Frontal cortex (tissue), 4 donors: ENCODE data around the gene MCF2L2. TPM values are rescaled to one million over a fixed set of nuclear protein-coding genes. Genes with fewer than 3 reads are reported as not detected.
A peak's percentile ranks its signal among the peaks of the same experiment; 100 is the strongest.
"Not testable (repeated sequence)": the region's sequence is repeated elsewhere in the genome, so short reads cannot be mapped to it uniquely, and the experiment has no call there.

Experiments used
- DNase-seq, 2 donors: peaks; one replicate each; pipeline ENCODE4 v3.0.0; 2012; ENCODE audit warnings: low spot score in 2 of 2
- FAIRE-seq: peaks from 2 replicates; lab custom pipeline; 2012; peaks lifted over from hg19 to GRCh38; lab: Jason Lieb, UNC
- total RNA-seq: library from RNA; depleted of rRNA; stranded (reverse); fragments of >200 nt; gene quantifications from one replicate; pipeline ENCODE4 v1.2.3, GENCODE V29; 2014
- donor health status: control.
- donor health status: control.
- donor health status: control.

Gene MCF2L2
- total RNA-seq, 1 donor from 2014 or later: 42.0 TPM

GRCh38 chr3:183254487-183255347 is 173.7 kb downstream of the MCF2L2 start:
- FAIRE-seq (no peak), DNase-seq (no peak)

- DNase-seq (peak; percentile 43 to 46), FAIRE-seq (no peak)
Observed at GRCh38 chr3:183253528-183254486, 174.6 kb downstream of the MCF2L2 start.

GRCh38 chr3:183252973-183253527 is 175.4 kb downstream of the MCF2L2 start, which contains the start of gene B3GNT5:
Gene B3GNT5, plus strand, starts transcription at chr3:183253253. Its CDS starts 16,546 bp downstream, at chr3:183269799.
- FAIRE-seq (no peak), DNase-seq (no peak)

GRCh38 chr3:183252118-183252782 is 176.2 kb downstream of the MCF2L2 start:
- FAIRE-seq: no peak
- DNase-seq: no peak

GRCh38 chr3:183249006-183249718 is 179.3 kb downstream of the MCF2L2 start:
- FAIRE-seq: no peak
- no peak for DNase-seq

GRCh38 chr3:183247011-183247589 is 181.3 kb downstream of the MCF2L2 start:
- DNase-seq: no peak
- FAIRE-seq: no peak

- no peak for DNase-seq
- no peak for FAIRE-seq
Observed at GRCh38 chr3:183244981-183245476, 183.4 kb downstream of the MCF2L2 start.

GRCh38 chr3:183244219-183244618 is 184.2 kb downstream of the MCF2L2 start:
- FAIRE-seq (no peak), DNase-seq (no peak)

GRCh38 chr3:183242431-183242830 is 186.0 kb downstream of the MCF2L2 start:
- no peak for FAIRE-seq

GRCh38 chr3:183239046-183239445 is 189.4 kb downstream of the MCF2L2 start:
- FAIRE-seq: no peak

More at GRCh38 chr3:183242431-183242830, 186.0 kb downstream of the MCF2L2 start:
- no peak for DNase-seq

GRCh38 chr3:183233966-183234365 is 194.5 kb downstream of the MCF2L2 start:
- FAIRE-seq (no peak), DNase-seq (peak in 1 of 2 donors; percentile 24)

More at GRCh38 chr3:183239046-183239445, 189.4 kb downstream of the MCF2L2 start:
- no peak for DNase-seq

- no peak for DNase-seq
- no peak for FAIRE-seq
Observed at GRCh38 chr3:183230826-183231225, 197.6 kb downstream of the MCF2L2 start.

- FAIRE-seq: not testable (repeated sequence)
Observed at GRCh38 chr3:183230251-183230650, 198.2 kb downstream of the MCF2L2 start.

GRCh38 chr3:183229178-183229577 is 199.2 kb downstream of the MCF2L2 start:
- FAIRE-seq (no peak), DNase-seq (no peak)

More at GRCh38 chr3:183230251-183230650, 198.2 kb downstream of the MCF2L2 start:
- not testable (repeated sequence) for DNase-seq

GRCh38 chr3:183227586-183227985 is 200.8 kb downstream of the MCF2L2 start:
- no peak for FAIRE-seq
- no peak for DNase-seq

- no peak for FAIRE-seq
- DNase-seq: no peak
Observed at GRCh38 chr3:183226333-183226890, 202.0 kb downstream of the MCF2L2 start.

- no peak for DNase-seq
- FAIRE-seq: no peak
Observed at GRCh38 chr3:183224180-183224970, 204.0 kb downstream of the MCF2L2 start.
